Colonic mucosa (tissue), 4 donors: Measurements from ENCODE around the gene GPATCH2L. TPM values are rescaled to one million over a fixed set of nuclear protein-coding genes. Genes with fewer than 3 reads are reported as not detected.

Source experiments
- DNase-seq: peaks from one replicate; pipeline ENCODE4 v3.0.0-alpha.2; 2020
- H3K27ac ChIP-seq: fragments of 200-600 bp; one replicate; pipeline ENCODE4 v1.8.0; 2021
- H3K27me3 ChIP-seq: fragments of 200-600 bp; one replicate; pipeline ENCODE4 v1.8.0; 2021
- H3K36me3 ChIP-seq: fragments of 200-600 bp; one replicate; pipeline ENCODE4 v1.8.0; 2021
- H3K4me1 ChIP-seq: fragments of 200-600 bp; one replicate; pipeline ENCODE4 v1.8.0; 2021; ENCODE audit warnings: mild to moderate bottlenecking
- H3K4me3 ChIP-seq: fragments of 200-600 bp; one replicate; pipeline ENCODE4 v1.8.0; 2021
- H3K9ac ChIP-seq, 2 donors: one replicate each; pipeline ENCODE4 v1.7.0; 2013; ENCODE audit warnings: control low read depth in 2 of 2, low read depth in 2 of 2, low read length in 2 of 2
- H3K9me3 ChIP-seq: fragments of 200-600 bp; one replicate; pipeline ENCODE4 v1.8.0; 2021
- intact Hi-C: fragments of 100-400 bp; cut with DNase I; formaldehyde crosslinking; loops from one replicate; pipeline ENCODE4 v1.14.1; 2022
- total RNA-seq, 2 donors: library from RNA; stranded (reverse); fragmentation: NEBNext Ultra II Directional in 1 of 2; extraction: Animal tissue kit (Norgen Biotek cat#: 25700) in 1 of 2; gene quantifications; one replicate each; pipeline ENCODE4 v1.2.1, GENCODE V29; 2021
- TF ChIP-seq, protein P1 (sequence below): fragments of 200-600 bp; IDR thresholded peaks from one replicate; pipeline ENCODE4 v1.8.0; 2022; ENCODE audit warnings: antibody characterized with exemption, mild to moderate bottlenecking
- donor health status: healthy.
- donor health status: DM: no; HTN: no; CAD: no.
- donor health status: DM: no; HTN: no; CAD: no.

GPATCH2L gene
- total RNA-seq, 2 donors from 2014 or later, result 33.7 to 34.7 TPM

GRCh38 chr14:76169776-76170175 is 18.1 kb downstream of the GPATCH2L start:
- H3K9me3 ChIP-seq, result no peaks in the 10 kb centered on the region
- no peak for DNase-seq
- H3K36me3 ChIP-seq, result peaks cover 13% of the 10 kb centered on the region
- intact Hi-C loops, result no loop called here
- no peaks in the 10 kb centered on the region for H3K27me3 ChIP-seq
- no peak overlapping the region for H3K4me3 ChIP-seq
- no peak overlapping the region for H3K27ac ChIP-seq
- TF ChIP-seq, protein P1, sequence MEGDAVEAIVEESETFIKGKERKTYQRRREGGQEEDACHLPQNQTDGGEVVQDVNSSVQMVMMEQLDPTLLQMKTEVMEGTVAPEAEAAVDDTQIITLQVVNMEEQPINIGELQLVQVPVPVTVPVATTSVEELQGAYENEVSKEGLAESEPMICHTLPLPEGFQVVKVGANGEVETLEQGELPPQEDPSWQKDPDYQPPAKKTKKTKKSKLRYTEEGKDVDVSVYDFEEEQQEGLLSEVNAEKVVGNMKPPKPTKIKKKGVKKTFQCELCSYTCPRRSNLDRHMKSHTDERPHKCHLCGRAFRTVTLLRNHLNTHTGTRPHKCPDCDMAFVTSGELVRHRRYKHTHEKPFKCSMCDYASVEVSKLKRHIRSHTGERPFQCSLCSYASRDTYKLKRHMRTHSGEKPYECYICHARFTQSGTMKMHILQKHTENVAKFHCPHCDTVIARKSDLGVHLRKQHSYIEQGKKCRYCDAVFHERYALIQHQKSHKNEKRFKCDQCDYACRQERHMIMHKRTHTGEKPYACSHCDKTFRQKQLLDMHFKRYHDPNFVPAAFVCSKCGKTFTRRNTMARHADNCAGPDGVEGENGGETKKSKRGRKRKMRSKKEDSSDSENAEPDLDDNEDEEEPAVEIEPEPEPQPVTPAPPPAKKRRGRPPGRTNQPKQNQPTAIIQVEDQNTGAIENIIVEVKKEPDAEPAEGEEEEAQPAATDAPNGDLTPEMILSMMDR, result no peak
- H3K9ac ChIP-seq, result no peak overlapping the region
- H3K4me1 ChIP-seq, result no peaks in the 10 kb centered on the region

- H3K27me3 ChIP-seq, result no peaks in the 10 kb centered on the region
- no peak overlapping the region for H3K4me3 ChIP-seq
- H3K9me3 ChIP-seq, result no peaks in the 10 kb centered on the region
- H3K9ac ChIP-seq, result no peak overlapping the region
- no peak overlapping the region for H3K27ac ChIP-seq
- H3K4me1 ChIP-seq, result no peaks in the 10 kb centered on the region
- TF ChIP-seq, protein P1, result no peak
- intact Hi-C loops, result no loop called here
- H3K36me3 ChIP-seq, result peaks cover 13% of the 10 kb centered on the region
- no peak for DNase-seq
Measured at GRCh38 chr14:76174982-76175381, 23.3 kb downstream of the GPATCH2L start.

GRCh38 chr14:76175942-76176341 is 24.2 kb downstream of the GPATCH2L start:
- TF ChIP-seq, protein P1, result no peak
- Histone ChIP-seq H3K27ac (no peak overlapping the region), H3K36me3 (peaks cover 14% of the 10 kb centered on the region), H3K4me3 (no peak overlapping the region), H3K4me1 (no peaks in the 10 kb centered on the region), H3K9me3 (no peaks in the 10 kb centered on the region), H3K27me3 (no peaks in the 10 kb centered on the region), H3K9ac (no peak overlapping the region)
- intact Hi-C loops, result no loop called here
- no peak for DNase-seq

DNA sequence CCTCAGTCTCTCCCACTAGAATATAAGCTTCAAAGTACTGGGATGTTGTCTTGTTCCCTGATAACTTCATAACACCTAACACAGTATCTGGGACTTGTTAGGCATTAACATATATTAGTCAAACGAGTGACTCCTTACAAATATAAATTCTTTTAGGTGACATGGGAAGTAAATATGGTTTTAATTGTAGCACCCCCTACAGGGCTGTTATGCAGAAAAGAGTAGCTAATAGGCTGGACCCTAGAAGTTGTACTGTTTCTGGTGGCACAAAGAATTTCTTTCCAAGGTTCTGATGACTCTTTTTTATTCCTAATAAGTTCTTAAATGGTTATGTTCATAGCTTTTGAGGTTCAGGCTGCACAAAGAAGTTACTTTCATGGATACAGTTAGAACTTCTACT is 29.8 kb downstream of the GPATCH2L start:
- Histone ChIP-seq H3K4me1 (no peaks in the 10 kb centered on the region), H3K27ac (no peak overlapping the region), H3K4me3 (no peak overlapping the region), H3K36me3 (peaks cover 8% of the 10 kb centered on the region), H3K27me3 (no peaks in the 10 kb centered on the region), H3K9me3 (no peaks in the 10 kb centered on the region), H3K9ac (no peak overlapping the region)
- TF ChIP-seq, protein P1, result no peak
- DNase-seq, result no peak
- intact Hi-C loops, result no loop called here

DNA sequence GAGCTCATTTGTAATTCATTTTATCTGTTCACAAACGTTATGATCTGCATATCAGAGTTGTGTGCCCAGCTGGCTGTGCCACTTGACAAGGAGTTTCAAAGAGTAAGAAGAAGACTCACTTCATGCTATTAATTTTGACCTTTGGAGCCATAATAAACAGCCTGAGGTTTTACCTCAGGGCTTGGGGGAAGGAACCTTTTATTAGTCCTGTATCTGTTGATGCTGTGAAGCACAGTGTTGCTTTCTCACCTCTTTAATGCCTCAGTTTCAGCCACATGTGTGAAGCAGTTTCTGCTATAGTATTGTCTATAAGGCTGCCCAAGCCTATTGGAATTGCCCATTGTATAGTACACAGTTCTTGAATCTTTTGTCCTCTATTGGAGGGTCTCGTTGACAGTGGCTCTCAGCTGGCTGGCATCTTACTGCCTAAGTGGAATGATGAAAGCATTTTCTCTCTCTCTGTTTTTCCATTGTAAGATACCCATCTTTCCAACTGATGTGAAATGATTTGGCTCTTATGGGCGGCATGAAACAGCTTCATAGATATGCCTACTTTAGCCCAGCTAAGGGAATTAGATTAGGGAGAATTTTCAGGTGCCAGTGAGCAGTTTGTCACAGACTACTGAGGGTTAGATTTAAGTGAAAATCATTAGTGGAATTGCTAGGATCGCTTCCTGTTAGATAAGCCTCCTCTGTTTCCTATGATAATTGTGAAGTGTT is 34.7 kb downstream of the GPATCH2L start:
- H3K27me3 ChIP-seq, result no peaks in the 10 kb centered on the region
- no peaks in the 10 kb centered on the region for H3K9me3 ChIP-seq
- H3K27ac ChIP-seq, result no peak overlapping the region
- H3K4me3 ChIP-seq, result no peak overlapping the region
- intact Hi-C loops, result no loop called here
- peaks cover 2% of the 10 kb centered on the region for H3K36me3 ChIP-seq
- no peak for DNase-seq
- no peaks in the 10 kb centered on the region for H3K4me1 ChIP-seq
- H3K9ac ChIP-seq, result no peak overlapping the region
- TF ChIP-seq, protein P1, result no peak
